HG03196 (cell line): ENCODE results near the gene STYX.
"Not testable (repeated sequence)": the region's sequence is repeated elsewhere in the genome, so short reads cannot be mapped to it uniquely, and the experiment has no call there.

Source experiments
- ATAC-seq: cut with Tn5 transposase; IDR thresholded peaks from one replicate; pipeline ENCODE4 v1.9.1; 2021; ENCODE audit not compliant: unreplicated experiment

Gene STYX

DNA sequence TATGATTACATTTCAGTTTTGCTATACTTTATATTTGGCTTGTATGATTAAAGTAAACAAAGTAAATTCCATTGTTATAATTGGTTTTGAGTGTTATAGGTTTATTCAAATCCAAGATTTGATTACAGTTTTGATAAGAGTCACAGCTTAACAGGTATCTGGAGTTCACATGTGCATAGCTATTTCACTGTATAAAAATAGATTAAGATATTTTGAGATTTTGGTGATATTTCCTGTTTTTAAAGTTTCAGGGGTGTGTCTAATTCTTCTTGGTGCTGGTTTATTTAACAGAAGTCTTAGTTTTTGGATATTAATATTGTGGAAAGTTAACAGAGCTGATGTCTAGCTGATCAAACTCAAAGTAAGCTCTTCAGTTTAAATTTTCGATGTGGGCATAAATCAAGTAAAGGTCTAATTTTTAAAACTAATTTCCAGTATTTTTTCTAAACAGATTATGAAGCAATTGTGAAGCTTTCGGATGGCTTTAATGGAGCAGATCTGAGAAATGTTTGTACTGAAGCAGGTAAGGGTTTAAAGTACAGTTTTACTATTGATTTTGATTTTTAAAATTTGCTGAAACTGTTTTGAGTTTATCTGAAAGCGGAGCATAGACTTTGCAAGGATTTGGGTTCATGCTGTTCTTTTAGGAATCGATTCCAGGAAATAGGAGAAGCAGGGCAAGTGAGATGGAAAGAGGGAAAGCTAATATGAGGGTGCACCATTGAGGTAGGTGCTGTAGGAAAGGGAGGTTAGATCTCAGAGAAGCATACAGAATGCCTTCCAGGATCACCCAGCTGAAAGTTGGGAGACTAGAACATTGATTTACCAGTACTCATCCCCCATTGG, 6.2 kb upstream of the STYX start:
- ATAC-seq, result no peak

- no peak for ATAC-seq
Measured at GRCh38 chr14:52724360-52724644, 5.7 kb upstream of the STYX start.

GRCh38 chr14:52727509-52727908, 2.5 kb upstream of the STYX start:
- ATAC-seq, result not testable (repeated sequence)

- not testable (repeated sequence) for ATAC-seq
Measured at GRCh38 chr14:52729035-52729434, 931 bp upstream of the STYX start.

DNA sequence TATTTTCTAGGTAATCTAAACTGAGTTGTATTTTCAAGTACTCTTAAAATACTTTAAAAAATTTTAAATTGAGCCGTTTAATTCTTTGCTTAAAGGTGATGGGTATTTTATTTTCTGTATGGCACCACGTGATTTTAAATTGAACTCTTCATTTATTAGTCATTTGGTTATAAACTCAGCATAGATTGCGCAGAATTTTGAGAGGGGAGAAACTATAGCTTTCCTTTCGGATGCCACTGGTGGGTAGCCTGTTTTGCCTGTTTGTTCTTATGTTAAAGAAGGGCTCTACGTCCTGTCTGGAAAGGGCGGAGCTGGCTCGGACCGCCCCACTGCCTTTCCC, 411 bp upstream of the STYX start:
- no peak for ATAC-seq

DNA sequence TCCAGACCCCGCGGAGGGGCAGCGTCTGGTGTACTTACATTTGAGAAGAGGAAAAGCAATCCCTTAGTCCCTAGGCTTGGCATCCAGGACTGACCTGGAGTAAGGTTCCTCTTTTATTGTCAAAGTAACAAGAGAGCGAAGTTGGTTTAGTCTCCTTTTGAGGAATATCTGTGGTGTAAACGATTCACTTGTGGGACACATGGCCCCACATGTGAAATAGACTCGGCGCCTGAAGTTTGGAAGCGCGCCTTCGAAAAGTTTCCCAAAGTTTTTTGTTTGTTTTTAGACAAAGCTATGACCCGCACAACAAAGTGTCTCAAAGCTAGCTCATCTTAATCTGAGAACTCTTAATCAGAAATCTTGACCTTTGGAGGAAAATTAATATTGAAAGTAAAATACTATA, 744 bp downstream of the STYX start:
- ATAC-seq, result no peak

- ATAC-seq, result no peak
Measured at GRCh38 chr14:52733824-52734223, 3.9 kb downstream of the STYX start.

- ATAC-seq, result no peak
Measured at GRCh38 chr14:52735921-52736489, 6.0 kb downstream of the STYX start.

- ATAC-seq, result no peak
Measured at GRCh38 chr14:52738409-52738808, 8.4 kb downstream of the STYX start.

DNA sequence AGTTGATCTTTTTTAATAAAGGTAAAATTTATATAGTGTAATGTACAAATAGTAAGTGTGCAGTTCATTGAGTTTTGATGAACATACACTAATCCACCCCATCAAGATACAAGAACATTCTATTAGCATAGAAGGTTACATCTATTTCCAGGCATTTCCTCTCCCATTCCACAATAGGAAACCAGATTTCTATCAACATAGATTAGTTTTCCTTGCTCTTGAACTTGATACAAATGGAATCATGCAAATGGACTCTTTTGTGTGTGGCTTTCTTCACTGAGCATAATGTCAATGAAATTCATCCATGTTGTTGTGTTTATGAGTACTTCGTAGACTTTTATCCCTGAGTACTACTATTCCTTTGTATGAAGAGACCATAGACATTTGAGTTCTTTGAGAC, 10.8 kb downstream of the STYX start:
- ATAC-seq, result no peak

- no peak for ATAC-seq
Measured at GRCh38 chr14:52741865-52742264, 11.9 kb downstream of the STYX start.

DNA sequence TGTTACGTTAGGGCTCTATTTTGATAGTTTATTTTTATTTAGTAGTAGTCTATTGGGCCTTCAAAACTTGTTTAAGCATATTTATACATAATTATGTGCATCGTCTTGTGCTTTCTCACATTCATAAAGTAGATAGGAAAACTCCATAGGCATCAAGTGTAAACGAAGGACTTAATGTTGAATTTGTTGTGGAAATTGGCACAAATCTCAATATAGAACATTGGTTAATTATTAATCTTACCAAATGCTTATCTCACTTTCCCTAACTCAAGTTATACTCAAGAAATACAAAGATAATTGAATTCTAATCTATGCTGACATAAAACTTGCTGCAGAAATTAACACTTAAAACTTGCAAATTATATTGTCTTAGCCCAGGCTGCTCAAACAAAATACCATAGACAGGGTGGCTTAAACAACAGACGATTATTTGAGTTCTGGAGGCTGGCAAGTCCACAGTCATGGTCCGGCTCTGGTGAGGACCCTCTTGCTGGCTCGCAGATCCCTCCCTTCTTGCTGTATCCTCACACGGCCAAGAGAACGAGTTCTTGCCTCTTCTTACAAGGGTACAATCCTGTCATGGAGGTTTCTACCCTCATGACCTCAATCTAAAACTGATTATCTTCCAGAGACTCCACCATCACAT, 18.8 kb downstream of the STYX start:
- ATAC-seq, result no peak

DNA sequence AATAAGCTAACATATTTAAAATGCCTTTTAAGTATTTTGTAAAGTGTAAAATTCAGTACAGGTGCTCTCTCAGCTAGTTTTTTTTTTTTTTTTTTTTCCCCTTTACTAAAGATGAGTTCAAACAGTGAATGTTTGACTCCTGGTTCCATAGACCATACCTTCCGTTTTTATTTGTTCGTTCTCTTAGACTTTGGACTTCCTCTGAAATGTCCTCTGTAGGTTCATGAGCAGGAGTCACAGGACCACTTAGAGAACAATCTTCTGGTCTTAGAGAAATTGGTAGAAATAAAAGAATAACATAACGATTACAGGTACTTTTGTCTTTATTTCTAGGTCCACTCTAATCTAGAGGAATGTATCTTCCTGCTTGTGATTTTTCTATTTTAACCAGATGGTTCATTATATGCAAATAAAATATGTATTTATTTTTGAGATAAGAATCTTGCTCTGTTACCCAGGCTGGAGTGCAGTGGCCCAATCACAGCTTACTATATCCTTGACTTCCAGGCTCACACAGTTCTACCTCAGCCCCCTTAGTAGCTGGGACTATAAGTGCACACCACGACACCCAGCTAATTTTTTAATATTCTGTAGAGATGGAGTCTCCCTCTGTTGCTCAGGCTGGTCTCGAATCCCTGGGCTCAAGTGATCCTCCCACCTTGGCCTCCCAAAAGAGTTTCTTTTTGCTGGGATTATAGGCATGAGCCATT, 25.8 kb downstream of the STYX start:
- no peak for ATAC-seq

DNA sequence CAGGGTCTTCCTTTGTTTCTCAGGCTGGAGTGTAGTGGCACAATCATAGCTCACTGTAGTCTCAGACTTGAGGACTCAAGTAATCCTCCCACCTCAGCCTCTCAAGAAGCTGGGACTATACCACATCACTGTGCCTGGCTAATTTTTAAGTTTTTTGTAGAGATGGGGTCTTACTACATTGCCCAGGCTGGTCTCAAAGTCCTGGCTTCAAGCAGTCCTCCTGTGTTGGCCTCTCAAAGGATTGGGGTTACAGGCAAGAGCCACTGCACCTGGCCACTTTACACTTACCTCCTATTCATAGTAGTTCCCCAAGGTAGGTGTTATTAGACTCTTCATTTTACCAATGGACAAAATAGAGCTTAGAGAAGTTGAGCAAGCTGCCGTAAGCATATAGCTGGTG, 29.2 kb downstream of the STYX start:
- no peak for ATAC-seq

GRCh38 chr14:52762923-52763322, 33.0 kb downstream of the STYX start:
- not testable (repeated sequence) for ATAC-seq

DNA sequence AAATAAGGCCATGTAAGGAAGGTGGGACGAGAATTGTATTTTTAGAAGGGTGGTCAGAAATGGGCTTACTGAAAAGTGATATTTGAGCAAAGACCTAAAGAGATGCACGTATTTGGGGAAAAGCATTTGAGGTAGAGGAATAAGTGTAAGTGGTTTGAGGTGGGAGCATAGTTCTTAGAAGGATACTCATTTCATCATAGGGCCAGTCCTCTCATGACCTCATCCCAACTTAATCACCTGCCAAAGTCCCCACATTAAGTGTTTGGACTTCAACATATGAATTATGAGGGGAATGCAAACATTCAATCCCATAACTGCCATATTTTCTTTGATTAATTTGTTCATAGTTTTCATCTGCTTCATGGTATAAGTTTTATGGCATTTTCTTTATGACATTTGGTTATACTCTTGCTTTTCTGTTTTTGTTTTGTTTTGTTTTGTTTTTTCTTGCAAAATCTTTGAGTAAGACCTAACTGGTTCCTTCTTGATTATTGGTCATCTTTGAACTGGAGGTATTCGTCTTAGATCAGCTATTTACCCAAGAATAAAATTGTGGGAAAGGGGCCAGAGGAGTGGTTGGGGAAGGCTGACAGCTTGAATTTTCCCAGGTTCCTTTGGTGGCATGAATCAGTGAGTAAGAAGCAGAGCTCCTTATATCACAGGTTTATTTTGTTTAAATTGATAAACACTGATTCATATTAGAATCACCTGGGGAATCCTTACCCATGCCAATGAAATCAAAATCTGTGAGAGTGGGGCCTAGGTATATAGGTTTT, 37.3 kb downstream of the STYX start:
- ATAC-seq, result no peak

DNA sequence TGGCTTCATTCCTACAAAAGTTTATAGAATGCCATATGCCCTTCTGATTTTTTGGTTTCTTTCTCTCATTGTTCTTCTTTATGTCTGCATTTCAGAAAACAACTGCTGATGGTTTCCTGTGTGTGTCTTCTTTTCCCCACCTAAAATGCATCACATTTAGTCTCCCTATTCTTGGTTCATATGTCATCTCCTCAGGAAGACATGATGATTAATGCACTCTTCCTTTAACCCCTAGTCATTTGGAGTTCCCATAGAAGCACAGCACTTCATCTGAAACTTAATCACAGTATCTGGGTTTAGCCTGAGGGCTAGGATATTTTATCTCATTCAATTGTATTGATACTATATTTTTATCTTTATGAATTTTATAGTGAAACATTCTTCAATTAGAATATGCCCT, 39.9 kb downstream of the STYX start:
- no peak for ATAC-seq

- ATAC-seq, result no peak
Measured at GRCh38 chr14:52776816-52777215, 46.9 kb downstream of the STYX start.

DNA sequence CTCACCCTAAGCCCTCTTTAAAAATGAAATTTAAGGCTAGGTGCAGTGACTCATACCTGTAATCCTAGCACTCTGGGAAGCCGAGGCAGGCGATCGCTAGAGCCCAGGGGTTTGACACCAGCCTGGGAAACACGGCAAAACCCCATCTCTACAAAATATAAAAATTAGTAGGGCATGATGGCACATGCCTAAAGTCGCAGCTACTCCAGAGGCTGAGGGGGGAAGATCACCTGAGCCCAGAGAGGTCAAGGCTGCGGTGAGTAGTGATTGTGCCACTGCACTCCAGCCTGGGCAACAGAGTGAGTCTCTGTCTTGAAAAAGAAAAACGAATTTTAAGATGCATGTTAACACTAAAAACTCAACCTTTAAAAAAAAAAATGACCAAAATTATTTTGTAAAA, 48.7 kb downstream of the STYX start:
- no peak for ATAC-seq

- no peak for ATAC-seq
Measured at GRCh38 chr14:52780893-52781292, 50.9 kb downstream of the STYX start.

DNA sequence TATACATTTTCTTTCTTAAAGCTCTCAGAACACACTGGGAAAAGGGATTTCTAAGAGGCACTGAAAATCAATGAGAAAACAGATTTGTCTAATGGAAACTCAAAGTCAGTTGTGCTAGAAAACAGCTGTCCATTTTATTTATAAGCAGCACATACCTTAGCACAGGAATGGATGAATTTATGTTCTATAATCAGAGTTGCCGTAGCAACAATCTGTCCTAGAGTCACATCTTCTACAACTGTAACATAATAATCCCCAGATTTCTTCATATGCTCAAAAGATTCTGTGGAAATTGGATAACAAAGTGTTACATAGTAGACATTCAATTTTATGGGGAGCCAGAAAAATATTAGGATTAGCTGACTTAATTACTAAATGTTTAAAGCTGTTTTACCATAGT, 51.7 kb downstream of the STYX start:
- no peak for ATAC-seq
